K562 (cell line): ENCODE measurements around the gene KIF18B. TPM values are rescaled to one million over a fixed set of nuclear protein-coding genes. Genes with fewer than 3 reads are reported as not detected.

Experiments used
- ATF6 ChIP-seq: sonication (generic); formaldehyde crosslinking; IDR thresholded peaks from 2 replicates; pipeline ENCODE4 v1.4.0; 2020; ENCODE audit warnings: mild to moderate bottlenecking, missing genetic modification reagents
- BRD4 ChIP-seq: fragments of 200-600 bp; sonication (generic); IDR thresholded peaks from 2 replicates; pipeline ENCODE4 v1.6.1; 2017; ENCODE audit warnings: inconsistent platforms
- CLOCK ChIP-seq: fragments of 250-450 bp; sonication (Bioruptor Pico); IDR thresholded peaks from 2 replicates; pipeline ENCODE4 v1.4.0; 2020; ENCODE audit warnings: mild to moderate bottlenecking, moderate library complexity, borderline replicate concordance
- DNMT1 ChIP-seq: fragments of 450-650 bp; IDR thresholded peaks from 2 replicates; pipeline ENCODE4 v1.6.1; 2016; ENCODE audit warnings: antibody characterized with exemption, mild to moderate bottlenecking
- HEY1 ChIP-seq: fragments of 250-450 bp; sonication (Bioruptor Pico); IDR thresholded peaks from 2 replicates; pipeline ENCODE4 v1.5.0; 2020; ENCODE audit warnings: mild to moderate bottlenecking, moderate library complexity, borderline replicate concordance
- HNRNPH1 ChIP-seq: fragments of 200-400 bp; formaldehyde crosslinking; optimal IDR thresholded peaks from 2 replicates; pipeline ENCODE3; 2017; ENCODE audit warnings: low read depth, mild to moderate bottlenecking, low read length, moderate library complexity
- JUND ChIP-seq, 2 experiments: IDR thresholded peaks; 2 replicates in 1 of 2; 3 replicates in 1 of 2; pipeline ENCODE4 v1.6.1; 2011; ENCODE audit warnings: borderline replicate concordance in 2 of 2, low read depth in 2 of 2, low read length in 2 of 2, improper control_type of control experiment in 1 of 2, missing biosample characterization in 1 of 2, missing genetic modification characterization in 1 of 2, missing genetic modification reagents in 1 of 2
- MAFF ChIP-seq: IDR thresholded peaks from 2 replicates; pipeline ENCODE4 v1.6.1; 2012; ENCODE audit warnings: low read length, improper control_type of control experiment
- MAFG ChIP-seq: fragments of 450-650 bp; conservative IDR thresholded peaks from 2 replicates; pipeline ENCODE4 v1.6.1; 2016; ENCODE audit warnings: missing genetic modification characterization, missing compliant biosample characterization
- POLR3G ChIP-seq: IDR thresholded peaks from 2 replicates; pipeline ENCODE4 v1.6.1; 2011; ENCODE audit not compliant: insufficient read length, insufficient replicate concordance; ENCODE audit errors: extremely low read depth
- REST ChIP-seq, 2 experiments: fragments of 450-650 bp; formaldehyde crosslinking in 1 of 2; IDR thresholded peaks; 2 replicates each; pipeline versions ENCODE4 v1.4.0 to v1.6.1; 2014 to 2020; ENCODE audit warnings: mild to moderate bottlenecking in 2 of 2, borderline replicate concordance in 1 of 2, low read depth in 1 of 2
- TRIM24 ChIP-seq, 2 experiments: fragments of 450-650 bp; IDR thresholded peaks; 2 replicates each; pipeline ENCODE4 v1.6.1; 2016
- XRCC4 ChIP-seq: IDR thresholded peaks from one replicate; pipeline ENCODE4 v1.6.1; 2011; ENCODE audit not compliant: insufficient read depth, insufficient read length; ENCODE audit errors: extremely low read depth
- ZNF23 ChIP-seq: fragments of 250-450 bp; sonication (Bioruptor Pico); IDR thresholded peaks from 2 replicates; pipeline ENCODE4 v1.4.0; 2020; ENCODE audit warnings: mild to moderate bottlenecking
- polyA plus RNA-seq, 8 experiments: library from polyadenylated mRNA; depleted of rRNA in 4 of 8; stranded (reverse) in 5 of 8; unstranded in 3 of 8; fragments of >200 nt; fragmentation: Nextera tagmentation in 2 of 8; fragmentation: Illumina TruSeq in 1 of 8; extraction: Ambion mirVana in 2 of 8; extraction: Trizol in 1 of 8; gene quantifications; 2 replicates each; pipeline versions ENCODE4 v1.2.1 to v1.2.3, GENCODE V29; 2011 to 2014; ENCODE audit warnings: inconsistent platforms in 1 of 8, missing spikeins in 1 of 8
- total RNA-seq, 7 experiments: library from RNA; depleted of rRNA in 6 of 7; stranded (reverse); fragments of >200 nt in 6 of 7; fragmentation: Illumina TruSeq in 2 of 7; extraction: Trizol in 2 of 7; gene quantifications; 2 replicates each; pipeline versions ENCODE4 v1.2.1 to v1.2.3, GENCODE V29; 2011 to 2021; ENCODE audit warnings: low replicate concordance in 1 of 7

The KIF18B gene
- total and polyA plus RNA-seq, 9 of the 15 experiments (the other 6 are each of a cell fraction or from before 2014, with no cell fraction given): 2.0 to 42.8 (median 13.2) TPM

- no peak for TF ChIP-seq MAFG (tag)
- no peak for TF ChIP-seq HEY1 (CRISPR knock-in tag)
- no peak for TF ChIP-seq ZNF23 (CRISPR knock-in tag)
- TF ChIP-seq DNMT1: no peak
- TF ChIP-seq TRIM24 (IDR thresholded peaks at IDR 0.05): peak in 1 of 2 experiments; percentile 9; a peak in 1 of 4 replicates
- TF ChIP-seq XRCC4: no peak
- peak; percentile 62 for TF ChIP-seq JUND (IDR thresholded peaks at IDR 0.05; ENCODE audit: borderline replicate concordance, low read depth, low read length)
- no peak; the same call in 2 of the 3 replicates for TF ChIP-seq JUND (tag; IDR thresholded peaks at IDR 0.05; ENCODE audit: borderline replicate concordance, low read depth, low read length)
- TF ChIP-seq REST (IDR thresholded peaks at IDR 0.05; ENCODE audit: borderline replicate concordance): peak; percentile 81
- 0 out of 2 replicates have a peak, but pooled peaks have one; percentile 18 for TF ChIP-seq REST (CRISPR knock-in tag; IDR thresholded peaks at IDR 0.05; ENCODE audit: low read depth)
- TF ChIP-seq CLOCK (CRISPR knock-in tag): no peak
- no peak for TF ChIP-seq HNRNPH1
- TF ChIP-seq POLR3G: no peak
- no peak for TF ChIP-seq MAFF
- TF ChIP-seq ATF6 (CRISPR knock-in tag): peak; percentile 49; the same call in 1 of the 2 replicates
- TF ChIP-seq BRD4: no peak
These were observed 48.3 kb downstream of the KIF18B start, which contains the start of gene EFTUD2 (continued) for GRCh38 chr17:44899074-44899782.
